Measurements from ENCODE around the gene GPHN.
"Not testable (repeated sequence)": the region's sequence is repeated elsewhere in the genome, so short reads cannot be mapped to it uniquely, and the experiment has no call there.

GPHN gene

DNA sequence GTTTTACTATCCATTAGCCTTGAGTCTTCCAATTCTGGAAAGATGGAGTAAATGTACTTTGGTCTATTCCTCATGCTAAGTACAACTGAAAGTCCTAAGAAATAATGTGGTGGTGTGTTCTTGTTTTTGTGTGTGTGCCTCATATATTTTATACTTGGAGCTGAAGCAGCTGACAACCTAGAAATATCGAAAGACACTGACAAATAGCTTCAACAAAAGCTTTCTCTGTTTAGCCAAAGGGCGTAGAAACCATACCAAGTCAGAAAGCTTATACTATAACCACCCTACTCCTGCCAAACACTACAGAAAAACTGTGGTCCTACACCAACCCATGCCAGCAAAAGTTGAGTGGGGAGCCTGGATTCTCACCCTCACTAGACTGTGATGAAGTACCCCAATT lies 188.4 kb downstream of the GPHN start:
- no peak for DNase-seq

DNA sequence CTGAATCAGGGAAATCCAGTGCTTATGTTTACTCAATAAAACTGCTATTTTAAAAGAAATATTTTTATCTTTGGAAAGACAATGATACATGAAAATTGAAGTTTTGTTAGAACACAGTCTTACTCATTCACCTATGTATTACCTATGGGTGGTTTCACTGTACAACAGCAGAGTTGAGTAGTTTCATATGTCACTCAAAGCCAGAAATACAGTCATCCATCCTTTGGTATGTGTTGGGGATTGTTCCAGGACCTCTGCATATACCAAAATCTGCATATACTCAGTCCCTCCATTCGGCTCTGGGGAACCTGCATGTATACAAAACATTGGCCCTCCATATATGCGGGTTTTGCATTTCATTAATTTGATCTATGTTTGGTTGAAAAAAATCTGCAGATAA lies 190.6 kb downstream of the GPHN start:
- DNase-seq, result no peak

DNA sequence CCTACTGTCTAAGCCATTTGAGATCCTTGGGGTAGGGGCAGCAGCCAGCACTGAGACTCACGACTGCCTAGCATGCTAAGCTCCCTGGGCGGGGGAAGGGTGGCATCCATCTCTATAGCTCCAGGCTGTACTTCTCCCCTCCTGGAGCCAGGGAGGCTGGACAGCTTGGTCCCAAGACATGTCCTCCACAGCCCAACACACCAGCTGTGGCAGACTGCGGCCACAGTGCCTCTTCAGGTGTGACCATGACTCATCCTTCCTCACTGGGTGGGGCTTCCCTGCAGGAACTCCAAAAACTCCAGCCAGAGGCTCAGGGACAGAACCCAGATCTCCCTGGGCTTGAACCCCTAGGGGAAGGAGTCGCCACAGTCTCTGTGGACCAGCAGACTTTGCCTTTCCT lies 193.9 kb downstream of the GPHN start:
- DNase-seq, result no peak

- DNase-seq, result no peak
These were observed 200.3 kb downstream of the GPHN start for GRCh38 chr14:66708267-66708666.

- no peak for DNase-seq
These were observed 201.3 kb downstream of the GPHN start for GRCh38 chr14:66709291-66709690.

DNA sequence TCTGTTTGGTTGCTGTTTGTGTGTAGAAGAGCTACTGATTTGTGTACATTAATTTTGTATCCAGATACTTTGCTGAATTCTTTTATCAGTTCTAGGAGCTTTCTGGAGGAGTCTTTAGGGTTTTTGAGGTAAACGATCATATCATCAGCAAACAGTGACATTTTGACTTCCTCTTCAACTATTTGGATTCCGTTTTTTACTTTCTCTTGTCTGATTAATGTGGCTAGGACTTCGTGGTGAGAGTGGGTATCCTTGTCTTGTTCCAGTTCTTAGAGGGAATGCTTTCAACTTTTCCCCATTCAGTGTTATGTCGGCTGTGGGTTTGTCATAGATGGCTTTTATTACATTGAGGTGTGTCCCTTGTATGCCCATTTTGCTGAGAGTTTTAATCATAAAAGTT lies 206.3 kb downstream of the GPHN start:
- not testable (repeated sequence) for DNase-seq

- DNase-seq, result not testable (repeated sequence)
These were observed 207.4 kb downstream of the GPHN start for GRCh38 chr14:66715313-66715712.

GRCh38 chr14:66716227-66716626 lies 208.3 kb downstream of the GPHN start:
- DNase-seq, result no peak

DNA sequence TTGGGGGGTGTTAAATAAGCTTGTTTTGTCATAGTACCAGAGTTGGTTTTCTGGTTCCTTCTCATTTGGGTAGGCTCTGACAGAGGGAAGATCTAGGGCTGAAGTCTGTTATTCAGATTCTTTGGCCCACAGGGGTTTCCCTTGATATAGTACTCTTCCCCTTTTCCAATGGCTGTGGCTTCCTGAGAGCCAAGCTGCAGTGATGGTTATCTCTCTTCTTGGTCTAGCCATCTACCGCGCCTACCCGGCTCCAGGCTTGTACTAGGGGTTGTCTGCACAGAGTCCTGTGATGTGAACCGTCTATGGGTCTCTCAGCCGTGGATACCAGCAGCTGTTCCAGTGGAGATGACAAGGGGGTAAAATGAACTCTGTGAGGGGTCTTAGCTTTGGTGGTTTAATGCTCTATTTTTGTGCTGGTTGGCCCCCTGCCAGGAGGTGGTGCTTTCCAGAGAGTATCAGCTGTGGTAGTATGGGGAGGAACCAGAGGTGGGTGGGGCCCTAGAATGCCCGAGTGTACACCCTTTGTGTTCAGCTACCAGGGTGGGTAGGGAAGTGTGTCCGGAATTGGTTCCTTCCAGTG lies 209.7 kb downstream of the GPHN start:
- no peak for DNase-seq

DNA sequence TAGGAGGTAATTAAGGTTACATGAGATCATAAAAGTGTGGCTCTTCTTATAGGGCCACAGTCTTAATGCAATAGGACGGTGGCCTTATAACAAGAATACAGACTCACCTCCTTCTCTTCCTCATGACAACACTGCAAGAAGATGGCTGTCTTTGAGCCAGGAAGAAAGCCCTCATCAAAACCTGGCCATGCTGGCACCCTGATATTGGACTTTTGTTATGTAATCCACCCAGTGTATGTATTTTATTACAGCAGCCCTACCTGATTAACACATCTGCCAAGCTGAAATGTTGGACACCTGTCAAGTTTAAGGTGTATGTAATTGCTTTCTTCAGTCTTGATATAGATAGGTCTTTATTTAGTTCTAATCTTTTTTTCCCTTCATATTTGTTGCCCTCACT lies 217.0 kb downstream of the GPHN start:
- no peak for DNase-seq

GRCh38 chr14:66731298-66731697 lies 223.4 kb downstream of the GPHN start:
- not testable (repeated sequence) for DNase-seq

DNA sequence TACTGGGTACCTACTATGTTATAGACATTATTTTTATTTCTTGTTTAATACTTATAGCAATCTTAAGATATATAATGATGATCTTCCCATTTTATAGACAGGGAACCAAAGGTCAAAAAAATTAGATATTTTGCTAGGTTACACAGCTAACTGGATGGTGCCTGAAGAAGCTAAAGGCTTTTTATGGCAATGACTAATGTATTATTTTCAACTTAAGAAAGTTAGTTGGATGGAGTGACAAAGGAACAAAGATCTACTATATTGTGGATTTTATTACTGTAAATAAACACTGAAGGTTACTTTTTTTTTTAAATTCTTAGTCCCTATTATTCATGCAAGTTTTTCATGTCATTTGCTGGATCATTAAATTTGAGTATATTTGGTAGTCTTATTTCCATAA lies 227.9 kb downstream of the GPHN start:
- DNase-seq, result no peak

DNA sequence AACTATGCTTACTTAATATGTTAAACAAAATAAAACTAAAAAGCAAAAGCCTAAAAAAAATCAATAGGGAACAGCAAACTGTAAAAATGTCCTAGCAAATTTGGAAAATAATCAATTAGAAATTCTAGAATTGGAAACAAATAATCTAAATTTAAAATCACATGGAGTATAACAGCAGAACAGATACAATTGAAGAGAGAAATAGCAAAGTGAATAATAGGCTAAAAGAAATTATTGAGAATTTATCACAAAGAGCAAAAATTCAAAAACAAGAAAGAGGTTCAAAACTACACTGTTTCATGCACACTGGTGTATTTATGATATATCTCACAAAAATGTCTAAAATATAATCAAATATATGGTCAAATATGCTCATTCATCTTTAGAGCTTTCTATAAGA lies 231.9 kb downstream of the GPHN start:
- DNase-seq, result no peak

- DNase-seq, result no peak
These were observed 237.1 kb downstream of the GPHN start for GRCh38 chr14:66745078-66745477.

GRCh38 chr14:66746316-66747006 lies 238.5 kb downstream of the GPHN start:
- DNase-seq, result no peak

- DNase-seq, result no peak
These were observed 244.2 kb downstream of the GPHN start for GRCh38 chr14:66752109-66752508.

DNA sequence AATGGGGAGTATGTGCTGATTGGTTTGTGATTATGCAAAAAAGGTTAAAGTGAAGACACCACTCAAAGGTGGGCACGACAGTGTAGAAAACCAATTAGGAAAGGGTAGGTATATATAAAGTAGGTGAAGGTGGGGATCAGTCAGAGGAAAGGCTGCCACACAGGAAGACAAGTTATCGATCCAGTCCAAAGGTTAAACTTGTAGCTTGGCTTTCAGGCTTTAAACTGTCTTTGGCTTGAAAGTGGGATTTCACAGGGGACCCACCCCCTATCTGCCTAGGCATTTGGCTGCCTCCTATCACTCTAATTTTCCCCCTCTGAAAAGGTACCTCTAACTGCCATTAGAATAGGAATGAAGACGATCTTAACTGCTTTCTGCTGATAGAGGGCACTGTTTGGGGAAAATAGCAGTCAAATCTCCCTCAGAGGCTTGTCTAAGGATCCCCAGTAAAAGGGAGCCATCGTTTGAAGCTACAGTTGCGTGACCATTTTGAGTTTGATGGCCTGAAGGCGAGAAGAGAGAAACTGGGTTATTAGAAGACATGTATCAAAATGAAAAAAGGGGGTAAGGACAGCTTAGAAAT lies 250.2 kb downstream of the GPHN start:
- no peak for DNase-seq

DNA sequence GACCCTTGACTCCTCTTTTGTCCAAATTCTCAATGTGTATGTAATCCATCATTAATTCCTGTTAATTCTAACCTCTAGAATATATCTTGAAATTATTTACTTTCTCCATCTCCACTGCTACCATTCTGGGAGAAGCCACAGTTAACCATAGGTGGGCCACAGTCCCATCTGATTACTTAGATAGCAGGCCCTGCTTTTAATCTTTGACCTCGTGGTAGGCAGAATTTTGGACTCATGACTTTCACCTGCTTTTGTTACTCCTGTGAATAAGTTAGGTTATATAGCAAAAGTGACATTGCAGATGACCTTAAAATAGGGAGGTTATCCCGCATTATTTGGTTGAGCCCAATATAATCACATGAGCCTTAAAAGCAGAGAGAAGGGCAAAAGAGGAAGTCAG lies 264.2 kb downstream of the GPHN start:
- no peak for DNase-seq

GRCh38 chr14:66782853-66783252 lies 274.9 kb downstream of the GPHN start:
- DNase-seq, result no peak

DNA sequence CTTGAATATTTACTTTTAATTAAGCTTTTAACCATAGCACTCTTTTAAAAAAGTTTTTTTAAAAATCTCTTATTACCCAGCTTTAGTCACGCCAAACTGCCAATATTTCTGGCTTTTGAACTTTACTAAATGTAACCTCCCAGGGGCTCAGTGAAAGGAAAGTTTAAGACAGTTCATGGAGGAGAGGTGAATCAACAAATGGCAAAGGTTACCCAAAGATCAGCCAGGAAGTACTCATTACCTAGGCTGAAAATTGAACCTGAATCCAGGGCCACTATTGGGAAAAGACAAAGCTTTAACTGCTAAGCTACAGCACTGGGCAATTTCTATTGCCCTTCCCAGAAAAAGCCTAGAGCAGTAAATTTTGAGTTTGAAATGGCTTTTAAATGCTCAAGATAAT lies 282.2 kb downstream of the GPHN start:
- DNase-seq, result no peak

DNA sequence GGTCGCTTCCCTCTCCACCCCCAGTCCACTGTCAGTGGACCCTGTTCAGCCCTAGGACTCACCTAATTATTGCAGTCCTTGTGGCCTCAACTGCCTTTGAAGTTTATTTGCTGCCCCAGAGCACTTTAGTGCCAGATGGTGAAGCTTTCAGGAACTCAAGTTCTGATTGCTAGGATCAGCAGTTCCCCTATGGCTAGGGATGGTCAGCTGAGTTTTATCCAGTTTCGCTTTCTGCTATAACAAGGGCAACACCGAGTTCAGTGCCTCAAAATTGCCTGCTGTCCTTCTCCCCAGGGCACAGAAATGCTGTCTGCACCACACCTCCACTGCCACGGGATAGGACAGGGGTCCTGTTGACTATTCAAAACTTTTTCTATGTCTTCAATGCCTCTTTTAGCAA lies 295.0 kb downstream of the GPHN start:
- no peak for DNase-seq

DNA sequence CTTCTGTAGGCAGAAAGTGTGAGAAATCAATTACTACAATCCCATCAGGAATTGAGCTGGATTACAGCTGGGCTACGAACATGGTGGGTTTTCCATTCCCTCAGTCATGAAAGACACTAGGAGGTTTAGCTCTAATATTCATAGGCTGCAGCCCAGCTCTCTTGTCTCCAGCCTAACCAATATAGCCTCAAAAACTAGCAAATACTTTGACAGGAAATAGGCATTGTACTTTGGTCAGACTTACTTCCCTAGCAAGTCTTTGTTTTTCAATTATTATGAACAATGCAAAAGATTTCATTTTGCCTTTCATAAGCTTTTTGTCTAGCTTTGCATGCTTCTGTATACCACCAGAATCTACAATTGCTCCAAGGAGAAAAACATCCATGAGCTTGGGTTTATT lies 296.2 kb downstream of the GPHN start:
- DNase-seq, result no peak

DNA sequence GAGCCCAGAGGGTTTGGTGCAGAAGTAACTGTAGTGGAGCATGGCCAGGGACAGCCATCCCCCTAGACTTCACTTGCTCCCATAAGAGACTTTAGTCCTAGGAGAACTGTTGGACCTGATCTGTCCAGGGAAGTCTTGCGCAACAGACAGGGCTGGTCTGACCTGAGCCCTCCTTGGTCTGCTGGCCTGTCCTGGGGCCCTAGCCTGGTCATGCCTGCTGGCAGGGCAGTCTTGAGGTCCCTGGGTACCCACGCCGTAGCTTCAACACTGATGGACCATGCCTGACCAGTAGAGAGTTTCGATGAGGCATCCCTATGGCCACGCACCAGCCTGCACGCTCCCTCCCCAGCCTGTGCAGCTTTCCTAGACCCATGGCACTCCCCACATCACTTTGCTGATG lies 305.7 kb downstream of the GPHN start:
- no peak for DNase-seq

GRCh38 chr14:66815687-66816086 lies 307.7 kb downstream of the GPHN start:
- no peak for DNase-seq

- no peak for DNase-seq
These were observed 316.3 kb downstream of the GPHN start for GRCh38 chr14:66824251-66824650.

Measured in stimulated activated CD4-positive, alpha-beta T cell treated with anti-CD3 and anti-CD28 coated beads, Interleukin-4, amount 100 ng/mL, for 1 hour (primary cell).